PC-3 (cell line): ENCODE measurements around the gene HSD17B3.

ENCODE experiments used
- EZH2 ChIP-seq: fragments of 300-600 bp; sonication (generic); IDR thresholded peaks from one replicate; pipeline ENCODE4 v1.6.1; 2017; ENCODE audit warnings: antibody characterized with exemption, mild to moderate bottlenecking, low read length; ENCODE audit not compliant: unreplicated experiment
- EZH2phosphoT487 ChIP-seq: fragments of 300-600 bp; sonication (generic); IDR thresholded peaks from 2 replicates; pipeline ENCODE4 v1.6.1; 2018; ENCODE audit warnings: mild to moderate bottlenecking, antibody characterized with exemption, low read length, borderline replicate concordance
- TF ChIP-seq, protein P1 (sequence below): fragments of 300-600 bp; sonication (generic); conservative IDR thresholded peaks from 2 replicates; pipeline ENCODE4 v1.5.1; 2017; ENCODE audit warnings: antibody characterized with exemption, low read depth, mild to moderate bottlenecking, low read length

DNA sequence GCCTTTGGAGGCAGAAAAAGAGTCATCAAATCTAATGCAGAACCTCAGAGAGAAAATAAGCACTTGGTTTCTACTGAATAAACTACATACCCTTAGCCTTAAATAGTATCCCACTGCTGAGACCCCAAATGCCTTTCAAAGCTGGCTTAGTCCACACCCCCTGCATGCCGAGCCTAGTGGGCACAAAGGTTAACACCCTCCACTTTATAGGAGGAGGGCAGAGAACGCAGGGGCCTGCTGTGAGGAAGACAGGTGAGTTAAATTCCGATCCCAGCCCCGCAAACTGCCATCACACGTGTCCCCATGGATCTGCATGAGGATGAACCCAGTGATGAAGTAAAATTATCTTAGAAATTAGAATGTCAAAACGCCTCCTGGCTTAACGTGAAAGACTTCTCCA, 19.5 kb upstream of the HSD17B3 start:
- TF ChIP-seq, protein P1, sequence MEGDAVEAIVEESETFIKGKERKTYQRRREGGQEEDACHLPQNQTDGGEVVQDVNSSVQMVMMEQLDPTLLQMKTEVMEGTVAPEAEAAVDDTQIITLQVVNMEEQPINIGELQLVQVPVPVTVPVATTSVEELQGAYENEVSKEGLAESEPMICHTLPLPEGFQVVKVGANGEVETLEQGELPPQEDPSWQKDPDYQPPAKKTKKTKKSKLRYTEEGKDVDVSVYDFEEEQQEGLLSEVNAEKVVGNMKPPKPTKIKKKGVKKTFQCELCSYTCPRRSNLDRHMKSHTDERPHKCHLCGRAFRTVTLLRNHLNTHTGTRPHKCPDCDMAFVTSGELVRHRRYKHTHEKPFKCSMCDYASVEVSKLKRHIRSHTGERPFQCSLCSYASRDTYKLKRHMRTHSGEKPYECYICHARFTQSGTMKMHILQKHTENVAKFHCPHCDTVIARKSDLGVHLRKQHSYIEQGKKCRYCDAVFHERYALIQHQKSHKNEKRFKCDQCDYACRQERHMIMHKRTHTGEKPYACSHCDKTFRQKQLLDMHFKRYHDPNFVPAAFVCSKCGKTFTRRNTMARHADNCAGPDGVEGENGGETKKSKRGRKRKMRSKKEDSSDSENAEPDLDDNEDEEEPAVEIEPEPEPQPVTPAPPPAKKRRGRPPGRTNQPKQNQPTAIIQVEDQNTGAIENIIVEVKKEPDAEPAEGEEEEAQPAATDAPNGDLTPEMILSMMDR: no peak
- TF ChIP-seq EZH2 (no peak), EZH2phosphoT487 (no peak)
